Muscle layer of colon (tissue), 2 donors: ENCODE measurements around the gene SPX.

ENCODE experiments used
- H3K27ac ChIP-seq: one replicate; pipeline ENCODE4 v1.7.0; 2013; ENCODE audit warnings: low read depth, mild to moderate bottlenecking, low read length, moderate library complexity
- H3K27me3 ChIP-seq, 2 donors: one replicate each; pipeline ENCODE4 v1.7.0; 2013; ENCODE audit warnings: low read length in 2 of 2, mild to moderate bottlenecking in 2 of 2; ENCODE audit not compliant: insufficient read depth in 2 of 2, control insufficient read depth in 1 of 2
- H3K36me3 ChIP-seq: one replicate; pipeline ENCODE4 v1.7.0; 2013; ENCODE audit warnings: mild to moderate bottlenecking, low read length; ENCODE audit not compliant: insufficient read depth
- H3K4me1 ChIP-seq: one replicate; pipeline ENCODE4 v1.7.0; 2013; ENCODE audit warnings: mild to moderate bottlenecking, low read length; ENCODE audit not compliant: insufficient read depth
- H3K4me3 ChIP-seq, 2 donors: one replicate each; pipeline ENCODE4 v1.7.0; 2013; ENCODE audit warnings: low read length in 2 of 2, low read depth in 1 of 2, mild to moderate bottlenecking in 1 of 2, moderate library complexity in 1 of 2
- H3K9ac ChIP-seq: one replicate; pipeline ENCODE4 v1.7.0; 2013; ENCODE audit warnings: low read length
- H3K9me3 ChIP-seq: one replicate; pipeline ENCODE4 v1.7.0; 2013; ENCODE audit warnings: mild to moderate bottlenecking, low read length
- donor health status: abdominal sarcoma.
- donor health status: Adenocarcinoma of cecum.

Gene SPX

GRCh38 chr12:21559855-21560569 lies 33.9 kb downstream of the SPX start:
- H3K9me3 ChIP-seq, result no peaks in the 10 kb centered on the region
- H3K36me3 ChIP-seq, result no peaks in the 10 kb centered on the region
- no peaks in the 10 kb centered on the region for H3K27me3 ChIP-seq
- H3K4me1 ChIP-seq, result no peaks in the 10 kb centered on the region
- H3K9ac ChIP-seq, result no peak overlapping the region
- no peak overlapping the region for H3K4me3 ChIP-seq
- no peak overlapping the region for H3K27ac ChIP-seq

GRCh38 chr12:21561158-21561557 lies 35.1 kb downstream of the SPX start:
- Histone ChIP-seq H3K9ac (no peak overlapping the region), H3K27ac (no peak overlapping the region)

GRCh38 chr12:21562859-21563258 lies 36.8 kb downstream of the SPX start:
- Histone ChIP-seq H3K27me3 (no peaks in the 10 kb centered on the region), H3K9me3 (no peaks in the 10 kb centered on the region), H3K27ac (no peak overlapping the region), H3K36me3 (no peaks in the 10 kb centered on the region), H3K4me3 (no peak overlapping the region), H3K9ac (no peak overlapping the region), H3K4me1 (no peaks in the 10 kb centered on the region)

More at GRCh38 chr12:21561158-21561557, 35.1 kb downstream of the SPX start:
- no peaks in the 10 kb centered on the region for H3K9me3 ChIP-seq
- no peaks in the 10 kb centered on the region for H3K36me3 ChIP-seq
- H3K27me3 ChIP-seq, result no peaks in the 10 kb centered on the region
- H3K4me1 ChIP-seq, result no peaks in the 10 kb centered on the region
- no peak overlapping the region for H3K4me3 ChIP-seq

- Histone ChIP-seq H3K4me1 (no peaks in the 10 kb centered on the region), H3K9me3 (no peaks in the 10 kb centered on the region), H3K36me3 (no peaks in the 10 kb centered on the region), H3K27me3 (no peaks in the 10 kb centered on the region), H3K27ac (no peak overlapping the region), H3K9ac (no peak overlapping the region), H3K4me3 (no peak overlapping the region)
Observed at GRCh38 chr12:21566223-21566906, 40.3 kb downstream of the SPX start.

GRCh38 chr12:21566907-21567394 lies 40.9 kb downstream of the SPX start:
- no peaks in the 10 kb centered on the region for H3K9me3 ChIP-seq
- H3K4me1 ChIP-seq, result no peaks in the 10 kb centered on the region
- H3K27ac ChIP-seq, result no peak overlapping the region
- H3K27me3 ChIP-seq, result no peaks in the 10 kb centered on the region
- no peak overlapping the region for H3K4me3 ChIP-seq
- no peaks in the 10 kb centered on the region for H3K36me3 ChIP-seq
- no peak overlapping the region for H3K9ac ChIP-seq

GRCh38 chr12:21568115-21568514 lies 42.0 kb downstream of the SPX start:
- no peak overlapping the region for H3K27ac ChIP-seq
- no peaks in the 10 kb centered on the region for H3K9me3 ChIP-seq
- H3K36me3 ChIP-seq, result no peaks in the 10 kb centered on the region
- no peak overlapping the region for H3K4me3 ChIP-seq
- no peaks in the 10 kb centered on the region for H3K27me3 ChIP-seq
- no peaks in the 10 kb centered on the region for H3K4me1 ChIP-seq
- H3K9ac ChIP-seq, result no peak overlapping the region

GRCh38 chr12:21571046-21571445 lies 45.0 kb downstream of the SPX start:
- Histone ChIP-seq H3K4me3 (no peak overlapping the region), H3K27ac (no peak overlapping the region), H3K27me3 (no peaks in the 10 kb centered on the region), H3K4me1 (no peaks in the 10 kb centered on the region), H3K9ac (no peak overlapping the region), H3K36me3 (no peaks in the 10 kb centered on the region), H3K9me3 (no peaks in the 10 kb centered on the region)

- H3K36me3 ChIP-seq, result no peaks in the 10 kb centered on the region
- no peaks in the 10 kb centered on the region for H3K4me1 ChIP-seq
- H3K9me3 ChIP-seq, result no peaks in the 10 kb centered on the region
- no peaks in the 10 kb centered on the region for H3K27me3 ChIP-seq
- H3K27ac ChIP-seq, result no peak overlapping the region
- no peak overlapping the region for H3K4me3 ChIP-seq
- no peak overlapping the region for H3K9ac ChIP-seq
Observed at GRCh38 chr12:21573733-21574358, 47.8 kb downstream of the SPX start.

- Histone ChIP-seq H3K4me1 (no peaks in the 10 kb centered on the region), H3K9me3 (no peaks in the 10 kb centered on the region), H3K36me3 (no peaks in the 10 kb centered on the region), H3K9ac (no peak overlapping the region), H3K4me3 (no peak overlapping the region), H3K27me3 (no peaks in the 10 kb centered on the region), H3K27ac (no peak overlapping the region)
Observed at GRCh38 chr12:21576431-21576830, 50.3 kb downstream of the SPX start.

- Histone ChIP-seq H3K4me3 (no peak overlapping the region), H3K27ac (no peak overlapping the region), H3K9me3 (no peaks in the 10 kb centered on the region), H3K27me3 (no peaks in the 10 kb centered on the region), H3K4me1 (no peaks in the 10 kb centered on the region), H3K9ac (no peak overlapping the region), H3K36me3 (no peaks in the 10 kb centered on the region)
Observed at GRCh38 chr12:21577516-21577915, 51.4 kb downstream of the SPX start.

- no peak overlapping the region for H3K27ac ChIP-seq
- no peak overlapping the region for H3K9ac ChIP-seq
- no peaks in the 10 kb centered on the region for H3K27me3 ChIP-seq
- no peaks in the 10 kb centered on the region for H3K4me1 ChIP-seq
- no peaks in the 10 kb centered on the region for H3K9me3 ChIP-seq
- no peaks in the 10 kb centered on the region for H3K36me3 ChIP-seq
- no peak overlapping the region for H3K4me3 ChIP-seq
Observed at GRCh38 chr12:21580748-21581516, 54.8 kb downstream of the SPX start.
